ENCODE results near the gene CASP6.

The CASP6 gene

DNA sequence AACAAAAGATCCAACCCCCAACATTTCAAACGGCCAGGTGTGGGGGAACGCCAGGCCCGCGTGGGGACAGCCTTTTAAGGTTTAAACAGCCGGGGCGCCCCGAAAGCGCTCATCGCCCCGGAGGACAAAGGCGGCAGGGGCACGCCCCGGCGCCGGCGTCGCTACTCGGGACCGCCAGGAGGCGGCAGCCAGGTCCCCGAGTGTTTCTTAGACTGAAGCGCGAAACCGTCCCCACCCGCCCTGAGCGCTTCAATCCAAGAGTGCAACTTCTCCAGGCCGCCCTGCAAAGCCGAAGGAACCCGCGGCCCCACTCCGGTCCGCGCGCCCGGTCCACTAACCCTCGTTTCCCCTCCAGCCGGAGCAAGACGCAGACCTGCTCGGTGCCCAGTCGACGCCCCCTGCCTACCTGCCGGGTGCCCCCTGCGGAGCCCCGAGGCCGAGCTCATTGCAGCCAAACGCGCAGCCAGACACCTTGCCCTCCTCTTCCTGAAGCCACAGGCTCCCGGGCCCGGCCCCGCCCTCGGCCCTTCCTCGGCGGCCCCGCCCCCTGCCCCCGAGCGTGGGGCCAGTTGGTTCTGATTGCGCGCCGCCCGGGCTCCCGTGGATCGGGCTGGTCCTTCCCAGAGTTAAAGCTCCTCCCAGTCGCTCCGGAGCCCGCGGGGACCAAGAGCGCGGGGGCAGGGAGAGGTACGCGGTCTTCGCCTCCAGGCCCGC is at the start of gene CASP6:
TSS of gene CASP6 (minus strand) at position 496 of the 714 bp plus-strand sequence. CDS start at position 446, 50 bp downstream.
- TF ChIP-seq, protein P1, sequence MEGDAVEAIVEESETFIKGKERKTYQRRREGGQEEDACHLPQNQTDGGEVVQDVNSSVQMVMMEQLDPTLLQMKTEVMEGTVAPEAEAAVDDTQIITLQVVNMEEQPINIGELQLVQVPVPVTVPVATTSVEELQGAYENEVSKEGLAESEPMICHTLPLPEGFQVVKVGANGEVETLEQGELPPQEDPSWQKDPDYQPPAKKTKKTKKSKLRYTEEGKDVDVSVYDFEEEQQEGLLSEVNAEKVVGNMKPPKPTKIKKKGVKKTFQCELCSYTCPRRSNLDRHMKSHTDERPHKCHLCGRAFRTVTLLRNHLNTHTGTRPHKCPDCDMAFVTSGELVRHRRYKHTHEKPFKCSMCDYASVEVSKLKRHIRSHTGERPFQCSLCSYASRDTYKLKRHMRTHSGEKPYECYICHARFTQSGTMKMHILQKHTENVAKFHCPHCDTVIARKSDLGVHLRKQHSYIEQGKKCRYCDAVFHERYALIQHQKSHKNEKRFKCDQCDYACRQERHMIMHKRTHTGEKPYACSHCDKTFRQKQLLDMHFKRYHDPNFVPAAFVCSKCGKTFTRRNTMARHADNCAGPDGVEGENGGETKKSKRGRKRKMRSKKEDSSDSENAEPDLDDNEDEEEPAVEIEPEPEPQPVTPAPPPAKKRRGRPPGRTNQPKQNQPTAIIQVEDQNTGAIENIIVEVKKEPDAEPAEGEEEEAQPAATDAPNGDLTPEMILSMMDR (IDR thresholded peaks at IDR 0.05; ENCODE audit: low read depth, low read length), result peak; percentile 87
- DNase-seq, result peak; percentile 90
- H3K4me3 ChIP-seq (ENCODE audit: low read depth, low read length), result peak within 1 kb of the TSS; percentile 57
- H3K27ac ChIP-seq, result peak within 1 kb of the TSS; percentile 75
- no peaks in the 10 kb centered on the region for H3K9me3 ChIP-seq (ENCODE audit: severe bottlenecking)
- no peaks in the 10 kb centered on the region for H3K27me3 ChIP-seq (ENCODE audit: insufficient read depth, low read depth, severe bottlenecking)
- H3K36me3 ChIP-seq, result peaks cover 2% of the 10 kb centered on the region; the same call in 1 of the 2 replicates

DNA sequence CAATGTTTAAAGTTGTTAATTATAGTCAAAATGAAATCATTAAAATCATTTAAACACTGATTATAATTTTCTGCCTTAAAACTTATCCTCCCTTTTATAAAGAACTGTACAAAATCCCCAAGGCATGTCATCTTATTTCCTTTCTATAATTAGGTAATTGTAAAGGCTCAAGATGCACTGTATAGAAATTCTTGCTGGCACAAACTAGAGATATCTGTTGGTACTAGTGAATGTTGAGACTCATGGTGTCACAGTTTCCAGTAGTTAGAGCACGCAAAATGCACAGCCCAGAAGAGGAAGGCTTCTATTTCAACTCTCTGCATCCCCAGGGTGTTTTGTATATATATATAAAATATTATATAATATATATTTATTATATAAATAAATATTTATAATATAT is 49.3 kb upstream of the CASP6 start:
- H3K9me3 ChIP-seq (ENCODE audit: severe bottlenecking), result no peaks in the 10 kb centered on the region
- H3K27ac ChIP-seq, result no peak overlapping the region
- H3K36me3 ChIP-seq, result no peaks in the 10 kb centered on the region
- no peak overlapping the region for H3K4me3 ChIP-seq (ENCODE audit: low read depth, low read length)
- H3K27me3 ChIP-seq (ENCODE audit: insufficient read depth, low read depth, severe bottlenecking), result no peaks in the 10 kb centered on the region
- TF ChIP-seq, protein P1 (IDR thresholded peaks at IDR 0.05; ENCODE audit: low read depth, low read length), result no peak
- DNase-seq, result no peak

DNA sequence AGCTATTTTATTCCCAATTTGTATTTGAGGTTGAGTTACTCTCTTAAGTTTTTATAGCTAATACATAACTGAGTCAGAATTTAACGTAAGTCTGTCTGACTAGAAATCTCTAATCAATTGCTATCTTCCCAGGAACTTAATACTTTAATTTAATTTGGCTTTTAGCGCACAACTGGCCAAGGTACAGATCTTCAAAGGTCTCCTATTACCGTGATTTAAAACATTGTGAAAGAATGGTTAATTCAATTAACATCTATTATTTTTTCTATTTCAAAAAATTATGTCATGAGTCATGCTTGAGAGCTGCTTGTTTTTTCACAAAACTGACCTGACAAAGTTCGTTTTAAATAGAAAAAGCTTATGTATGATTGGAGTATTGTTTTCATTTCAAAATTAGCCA is 48.6 kb upstream of the CASP6 start:
- no peak for DNase-seq
- no peaks in the 10 kb centered on the region for H3K9me3 ChIP-seq (ENCODE audit: severe bottlenecking)
- no peaks in the 10 kb centered on the region for H3K27me3 ChIP-seq (ENCODE audit: insufficient read depth, low read depth, severe bottlenecking)
- no peak overlapping the region for H3K27ac ChIP-seq
- no peak overlapping the region for H3K4me3 ChIP-seq (ENCODE audit: low read depth, low read length)
- H3K36me3 ChIP-seq, result no peaks in the 10 kb centered on the region
- TF ChIP-seq, protein P1 (IDR thresholded peaks at IDR 0.05; ENCODE audit: low read depth, low read length), result no peak

DNA sequence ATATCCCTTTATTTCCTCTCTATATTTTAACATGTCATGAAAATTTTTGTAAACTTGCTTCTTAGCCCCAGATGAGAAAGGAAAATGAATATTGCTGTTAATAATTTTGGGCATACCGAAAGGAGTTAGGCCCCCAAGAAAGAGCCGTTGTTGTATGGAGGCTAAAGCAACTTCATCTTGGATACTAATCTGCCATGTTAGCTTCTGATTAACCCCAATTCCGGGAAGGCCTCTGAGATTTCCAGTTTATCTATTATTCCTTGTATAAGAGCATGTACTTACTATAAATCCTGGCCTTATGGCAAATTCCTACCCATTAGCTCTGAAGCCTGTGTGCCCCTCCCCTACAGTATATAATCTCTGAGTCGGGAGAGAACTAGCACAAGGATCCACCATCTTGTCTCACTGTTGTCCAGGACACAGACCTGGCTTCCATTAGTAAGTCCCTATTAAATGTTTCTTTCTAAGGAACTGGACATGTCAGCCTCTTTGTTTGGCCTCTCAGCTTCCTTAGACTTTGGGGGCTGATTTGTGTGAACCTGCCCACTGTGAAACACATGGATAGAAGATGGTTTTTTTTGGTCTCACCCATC is 47.5 kb upstream of the CASP6 start:
- Histone ChIP-seq H3K36me3 (no peaks in the 10 kb centered on the region), H3K9me3 (ENCODE audit: severe bottlenecking) (no peaks in the 10 kb centered on the region), H3K27me3 (ENCODE audit: insufficient read depth, low read depth, severe bottlenecking) (no peaks in the 10 kb centered on the region), H3K4me3 (ENCODE audit: low read depth, low read length) (no peak overlapping the region), H3K27ac (no peak overlapping the region)
- no peak for DNase-seq
- TF ChIP-seq, protein P1 (IDR thresholded peaks at IDR 0.05; ENCODE audit: low read depth, low read length), result no peak

DNA sequence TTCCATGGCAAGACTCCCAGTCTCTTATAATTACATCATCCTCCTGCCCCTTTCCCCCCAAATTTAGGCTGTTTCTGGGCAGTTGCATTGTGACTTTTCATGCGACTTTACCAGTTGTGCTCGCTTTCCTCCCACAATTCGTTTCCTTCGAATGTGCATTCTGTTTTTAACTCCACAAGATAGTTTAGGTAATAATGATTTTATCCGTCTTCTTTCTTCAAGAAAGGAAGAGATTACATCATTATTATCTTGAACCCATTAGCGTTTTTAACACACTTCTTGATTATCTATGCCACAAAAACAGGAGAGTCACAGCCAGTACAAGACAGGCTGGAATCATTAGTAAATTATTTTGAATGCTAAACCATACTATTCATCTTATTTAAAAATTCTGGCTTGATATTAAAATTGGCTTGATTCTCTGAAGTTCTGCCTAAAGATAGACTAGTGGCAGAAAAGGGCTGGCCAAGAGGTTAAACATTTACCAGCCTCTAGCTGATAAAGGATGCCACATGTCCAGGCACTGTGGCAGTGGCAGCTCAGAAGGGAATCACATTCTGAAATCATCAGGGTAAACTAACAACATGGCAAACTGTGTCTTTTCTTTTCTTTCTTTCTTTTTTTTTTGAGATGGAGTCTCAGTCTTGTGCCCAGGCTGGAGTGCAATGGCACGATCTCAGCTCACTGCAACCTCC is 46.3 kb upstream of the CASP6 start:
- TF ChIP-seq, protein P1 (IDR thresholded peaks at IDR 0.05; ENCODE audit: low read depth, low read length), result no peak
- H3K9me3 ChIP-seq (ENCODE audit: severe bottlenecking), result no peaks in the 10 kb centered on the region
- no peak overlapping the region for H3K27ac ChIP-seq
- H3K27me3 ChIP-seq (ENCODE audit: insufficient read depth, low read depth, severe bottlenecking), result no peaks in the 10 kb centered on the region
- no peaks in the 10 kb centered on the region for H3K36me3 ChIP-seq
- DNase-seq, result no peak
- no peak overlapping the region for H3K4me3 ChIP-seq (ENCODE audit: low read depth, low read length)
